Cardiac fibroblast (primary cell): ENCODE data around the gene SIGLEC15.

Source experiments
- DNase-seq, 2 donors: peaks; one replicate each; pipeline versions ENCODE4 v3.0.0 to v3.0.0-alpha.2; 2010; ENCODE audit warnings: low read depth in 2 of 2
- H3K4me3 ChIP-seq, 2 donors: replicated peaks in 1 of 2; 1 replicate in 1 of 2; 2 replicates in 1 of 2; pipeline ENCODE4 v1.5.1; 2011; ENCODE audit warnings: low read depth in 2 of 2, low read length in 2 of 2, mild to moderate bottlenecking in 2 of 2, moderate library complexity in 1 of 2
- TF ChIP-seq, protein P1 (sequence below): IDR thresholded peaks from one replicate; pipeline ENCODE4 v1.5.1; 2011; ENCODE audit warnings: low read depth, mild to moderate bottlenecking, low read length, inconsistent platforms

The SIGLEC15 gene

DNA sequence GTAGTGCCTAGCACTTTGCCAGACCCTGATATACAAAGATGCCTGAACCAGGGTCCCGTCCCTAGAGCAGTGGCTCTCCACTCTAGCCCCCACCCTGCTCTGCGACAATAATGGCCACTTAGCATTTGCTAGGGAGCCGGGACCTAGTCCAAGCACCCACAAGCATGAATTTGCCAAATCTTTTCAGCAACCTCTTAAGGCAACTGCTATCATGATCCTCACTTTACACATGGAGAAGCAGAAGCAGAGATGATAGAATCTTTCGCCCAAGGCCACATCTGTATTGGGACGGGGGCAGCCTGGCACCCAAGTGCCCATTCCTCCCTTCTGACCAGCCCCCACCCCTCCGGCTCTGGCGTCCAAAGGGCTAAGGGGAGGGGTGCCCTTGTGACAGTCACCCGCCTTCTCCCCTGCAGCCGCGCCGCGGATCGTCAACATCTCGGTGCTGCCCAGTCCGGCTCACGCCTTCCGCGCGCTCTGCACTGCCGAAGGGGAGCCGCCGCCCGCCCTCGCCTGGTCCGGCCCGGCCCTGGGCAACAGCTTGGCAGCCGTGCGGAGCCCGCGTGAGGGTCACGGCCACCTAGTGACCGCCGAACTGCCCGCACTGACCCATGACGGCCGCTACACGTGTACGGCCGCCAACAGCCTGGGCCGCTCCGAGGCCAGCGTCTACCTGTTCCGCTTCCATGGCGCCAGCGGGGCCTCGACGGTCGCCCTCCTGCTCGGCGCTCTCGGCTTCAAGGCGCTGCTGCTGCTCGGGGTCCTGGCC, 13.0 kb downstream of the SIGLEC15 start:
- TF ChIP-seq, protein P1, sequence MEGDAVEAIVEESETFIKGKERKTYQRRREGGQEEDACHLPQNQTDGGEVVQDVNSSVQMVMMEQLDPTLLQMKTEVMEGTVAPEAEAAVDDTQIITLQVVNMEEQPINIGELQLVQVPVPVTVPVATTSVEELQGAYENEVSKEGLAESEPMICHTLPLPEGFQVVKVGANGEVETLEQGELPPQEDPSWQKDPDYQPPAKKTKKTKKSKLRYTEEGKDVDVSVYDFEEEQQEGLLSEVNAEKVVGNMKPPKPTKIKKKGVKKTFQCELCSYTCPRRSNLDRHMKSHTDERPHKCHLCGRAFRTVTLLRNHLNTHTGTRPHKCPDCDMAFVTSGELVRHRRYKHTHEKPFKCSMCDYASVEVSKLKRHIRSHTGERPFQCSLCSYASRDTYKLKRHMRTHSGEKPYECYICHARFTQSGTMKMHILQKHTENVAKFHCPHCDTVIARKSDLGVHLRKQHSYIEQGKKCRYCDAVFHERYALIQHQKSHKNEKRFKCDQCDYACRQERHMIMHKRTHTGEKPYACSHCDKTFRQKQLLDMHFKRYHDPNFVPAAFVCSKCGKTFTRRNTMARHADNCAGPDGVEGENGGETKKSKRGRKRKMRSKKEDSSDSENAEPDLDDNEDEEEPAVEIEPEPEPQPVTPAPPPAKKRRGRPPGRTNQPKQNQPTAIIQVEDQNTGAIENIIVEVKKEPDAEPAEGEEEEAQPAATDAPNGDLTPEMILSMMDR, result no peak
- H3K4me3 ChIP-seq, result no peak overlapping the region
- DNase-seq, result no peak

DNA sequence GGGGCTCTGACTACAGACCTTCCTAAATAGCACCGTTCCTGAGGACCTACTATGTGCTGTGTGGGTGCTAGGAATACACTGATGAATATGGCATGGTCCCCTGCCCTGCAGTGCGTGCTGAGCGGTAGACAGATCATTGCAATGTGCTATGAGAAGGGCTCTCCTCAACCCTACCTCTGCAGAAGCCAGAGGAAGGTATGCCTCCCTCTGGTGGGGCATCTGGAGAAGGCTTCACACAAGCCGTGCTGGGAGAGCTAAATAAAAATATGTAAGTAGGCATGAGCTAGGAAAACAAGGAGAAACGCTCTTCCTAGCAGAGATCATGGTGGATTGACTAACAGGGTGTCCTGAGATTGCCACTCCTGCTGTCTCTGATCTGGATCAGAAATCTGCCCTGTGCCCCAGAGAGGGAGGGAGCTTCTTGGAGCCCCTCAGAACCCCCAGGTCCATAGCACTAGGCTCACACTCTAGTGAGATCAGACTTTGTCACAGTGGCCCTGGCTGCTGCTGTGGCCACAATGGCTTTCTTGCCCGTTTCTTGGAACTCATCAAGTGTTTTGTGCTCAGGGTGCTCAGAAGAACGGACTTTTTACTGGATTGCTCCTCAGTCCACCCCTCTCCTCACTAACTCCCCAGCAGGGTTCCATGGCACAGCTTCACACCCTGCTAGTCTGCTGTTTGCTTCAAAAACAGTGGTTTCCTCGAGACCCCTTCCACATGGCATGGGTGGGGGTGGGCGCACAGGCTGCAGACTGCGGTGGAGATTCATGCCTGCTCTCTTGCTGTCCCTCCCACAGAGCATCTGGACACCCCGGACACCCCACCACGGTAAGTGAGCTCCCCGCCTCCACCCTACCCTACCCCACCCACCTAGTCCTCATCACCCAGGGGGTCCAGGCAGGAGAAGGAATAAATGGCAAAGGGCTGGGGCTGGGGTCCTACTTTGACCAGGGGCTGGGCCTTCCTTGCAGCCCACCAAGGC, 14.2 kb downstream of the SIGLEC15 start:
- peak; percentile 86 to 87 for DNase-seq
- no peak overlapping the region for H3K4me3 ChIP-seq
- TF ChIP-seq, protein P1, result peak; percentile 86

GRCh38 chr18:45841060-45841764, 15.7 kb downstream of the SIGLEC15 start:
- H3K4me3 ChIP-seq, result no peak overlapping the region
- no peak for DNase-seq
- TF ChIP-seq, protein P1, result no peak

DNA sequence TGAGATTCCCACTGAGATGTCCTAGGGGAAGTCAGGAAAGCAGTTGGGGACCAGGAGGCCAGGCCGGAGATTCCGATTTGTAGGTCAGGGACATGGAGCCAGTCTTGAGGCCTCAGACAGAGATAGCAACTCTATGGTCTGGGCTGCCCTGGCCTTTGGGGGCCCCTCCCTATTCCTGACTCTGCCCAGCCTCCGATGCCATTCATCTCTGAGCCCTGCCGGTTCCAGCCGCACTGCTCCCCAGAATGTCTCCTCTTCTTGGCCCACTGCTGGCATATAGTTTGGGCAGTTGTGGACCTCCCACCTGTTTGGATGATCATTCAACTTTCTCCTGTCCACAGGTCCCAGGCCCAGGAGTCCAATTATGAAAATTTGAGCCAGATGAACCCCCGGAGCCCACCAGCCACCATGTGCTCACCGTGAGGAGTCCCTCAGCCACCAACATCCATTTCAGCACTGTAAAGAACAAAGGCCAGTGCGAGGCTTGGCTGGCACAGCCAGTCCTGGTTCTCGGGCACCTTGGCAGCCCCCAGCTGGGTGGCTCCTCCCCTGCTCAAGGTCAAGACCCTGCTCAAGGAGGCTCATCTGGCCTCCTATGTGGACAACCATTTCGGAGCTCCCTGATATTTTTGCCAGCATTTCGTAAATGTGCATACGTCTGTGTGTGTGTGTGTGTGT, 16.4 kb downstream of the SIGLEC15 start:
- DNase-seq, result no peak
- TF ChIP-seq, protein P1, result no peak
- H3K4me3 ChIP-seq, result no peak overlapping the region

- no peak overlapping the region for H3K4me3 ChIP-seq
- DNase-seq, result no peak
- TF ChIP-seq, protein P1, result no peak
Observed at GRCh38 chr18:45843019-45843418, 17.5 kb downstream of the SIGLEC15 start.

DNA sequence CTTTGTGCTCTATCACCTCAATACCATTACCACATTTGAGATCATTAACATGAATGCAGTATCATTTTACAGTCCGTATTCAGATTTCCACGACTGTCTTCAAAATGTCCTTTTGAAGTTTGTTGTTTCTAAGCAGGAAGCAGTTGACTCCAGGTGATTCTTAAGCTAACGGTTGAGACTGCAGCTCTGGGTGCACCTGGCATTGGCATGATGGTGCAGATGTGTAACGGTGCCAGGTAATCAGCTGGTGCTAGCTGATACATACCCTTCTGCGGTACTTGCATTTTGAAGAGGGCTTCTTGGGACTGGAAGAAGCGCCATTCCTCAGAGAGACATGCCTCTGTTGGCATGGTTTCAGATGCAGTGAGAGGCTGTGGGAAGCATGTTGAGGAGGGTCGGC, 19.5 kb downstream of the SIGLEC15 start:
- TF ChIP-seq, protein P1, result no peak
- no peak overlapping the region for H3K4me3 ChIP-seq
- no peak for DNase-seq
